ENCODE measurements around the gene RHBDL2. TPM values are rescaled to one million over a fixed set of nuclear protein-coding genes. Genes with fewer than 3 reads are reported as not detected.
A peak's percentile ranks its signal among the peaks of the same experiment; 100 is the strongest.

The RHBDL2 gene
- total and polyA plus RNA-seq, 2 of the 4 experiments (the other 2 are of a cell fraction), result 0.36 to 0.38 TPM

DNA sequence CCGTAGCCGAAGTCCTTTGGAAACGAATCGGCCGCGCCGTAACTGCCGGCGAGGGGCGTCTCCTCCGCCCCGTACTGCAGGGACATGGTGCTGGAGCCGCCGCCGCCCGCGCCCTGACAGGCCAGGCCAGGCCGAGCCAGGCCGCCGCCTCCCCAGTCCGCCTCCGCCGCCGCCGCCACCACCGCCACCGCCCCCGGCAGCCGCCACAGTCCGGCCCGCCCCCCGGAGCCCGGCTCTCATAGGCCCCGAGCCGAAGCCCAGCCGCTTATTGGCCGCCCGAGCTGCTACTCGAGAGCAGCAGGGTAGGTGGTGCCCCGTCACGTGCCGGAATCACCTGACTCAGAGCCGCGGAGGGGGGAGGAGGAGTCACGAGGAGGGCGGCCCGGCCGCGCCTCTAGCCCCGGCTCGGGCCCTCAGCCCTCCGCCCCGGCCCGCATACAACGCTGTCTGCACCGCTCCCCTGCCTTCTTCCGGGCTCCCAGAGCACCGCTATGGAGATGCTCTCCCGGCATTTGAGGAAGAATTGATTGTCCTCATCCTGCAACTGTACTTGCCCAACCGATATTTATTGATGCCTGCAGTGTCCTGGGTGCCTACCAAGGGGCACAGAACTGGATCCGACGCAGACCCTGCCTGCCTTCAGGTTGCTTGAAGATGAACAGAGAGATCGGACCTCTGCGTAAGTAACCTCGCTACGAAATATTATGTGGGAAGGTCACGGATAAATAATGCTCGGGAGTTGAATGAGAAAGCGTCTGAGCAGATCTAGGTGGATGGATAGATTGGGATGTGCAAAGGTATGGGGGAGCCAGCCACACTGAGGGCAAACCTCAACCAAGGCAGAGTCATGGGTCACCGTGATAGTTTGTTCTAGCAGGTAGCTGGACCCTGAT is 81.8 kb downstream of the RHBDL2 start, which contains the start of gene RRAGC:
Gene RRAGC, minus strand, starts transcription at position 212 of the 893 bp plus-strand sequence. Its CDS starts 126 bp downstream, at position 86.
- H3K4me2 ChIP-seq (ENCODE audit: low read depth, low read length), result peak within 1 kb of the TSS; percentile 98
- H3K4ac ChIP-seq (ENCODE audit: low read depth, low read length), result peak within 1 kb of the TSS; percentile 96
- dilution Hi-C loops (cut with HindIII; ENCODE audit: low sequenced_read_pairs, unreplicated experiment) (no loop called here), in situ Hi-C loops (cut with MboI; ENCODE audit: low sequenced_read_pairs) (loop anchor here (5.0 to 25.0 kb wide), 2 partner anchors 227 to 677 kb away; no protein-coding TSS in a partner anchor), intact Hi-C loops (cut with micrococcal nuclease) (loop anchor here (1.0 to 2.0 kb wide), 2 partner anchors 131 to 166 kb away; partner anchors contain the start of genes AKIRIN1 and NDUFS5)
- H2BK20ac ChIP-seq (ENCODE audit: low read depth, low read length), result peak within 1 kb of the TSS; percentile 36; the same call in 1 of the 2 replicates
- no peaks in the 10 kb centered on the region for H3K9me3 ChIP-seq (ENCODE audit: control insufficient read depth, insufficient read depth, low read length)
- H3K56ac ChIP-seq (ENCODE audit: extremely low read depth, insufficient read depth, low read length), result peak within 1 kb of the TSS; percentile 84; the same call in 1 of the 2 replicates
- peak within 1 kb of the TSS; percentile 69 for H2BK5ac ChIP-seq (ENCODE audit: low read depth, low read length, poor library complexity, severe bottlenecking)
- H4K20me1 ChIP-seq (ENCODE audit: insufficient read depth, low read length), result peaks cover 3% of the 10 kb centered on the region; the same call in 1 of the 2 replicates
- H3K23ac ChIP-seq (ENCODE audit: low read depth, low read length), result peak within 1 kb of the TSS; percentile 95
- H3K9ac ChIP-seq (ENCODE audit: low read depth, low read length), result peak within 1 kb of the TSS; percentile 96
- peaks cover 6% of the 10 kb centered on the region for H3K36me3 ChIP-seq (ENCODE audit: control insufficient read depth, insufficient read depth, low read length)
- no TSS peak for BruUV-seq (replicated peaks)
- H2BK120ac ChIP-seq (ENCODE audit: low read depth, low read length), result peak within 1 kb of the TSS; percentile 35
- peak within 1 kb of the TSS; percentile 98 for H3K14ac ChIP-seq (replicated peaks; ENCODE audit: low read depth, low read length)
- peak within 1 kb of the TSS; percentile 57 for H2AK5ac ChIP-seq (ENCODE audit: low read depth, low read length)
- DNase-seq (peak; percentile 97), ATAC-seq (ENCODE audit: low read depth) (peak; percentile 98)
- 0% methylated on average over 5 of the region's 70 CpGs; no CpG with 5 or more reads in 1 of the 2 experiments for WGBS, 2 experiments (ENCODE audit: extremely low coverage in 2 of 2, insufficient read length in 1 of 2)
- peak within 1 kb of the TSS; percentile 75 for H4K91ac ChIP-seq (ENCODE audit: insufficient read depth, low read depth, low read length)
- CTCF ChIA-PET, result interaction anchor here (0.6 to 0.9 kb wide), 2 partner anchors 233 to 753 kb away, joined by 3 read pairs; no protein-coding TSS in a partner anchor
- peak within 1 kb of the TSS; percentile 97 for H2AFZ ChIP-seq (replicated peaks; ENCODE audit: low read length, poor library complexity)
- H2AK9ac ChIP-seq (replicated peaks; ENCODE audit: low read depth, low read length, poor library complexity), result peak within 1 kb of the TSS; percentile 97
- H3K4me1 ChIP-seq (ENCODE audit: control insufficient read depth, insufficient read depth, low read length), result peaks cover 2% of the 10 kb centered on the region; the same call in 1 of the 2 replicates
- H3K4me3 ChIP-seq (ENCODE audit: insufficient read depth, low read depth, low read length), result peak within 1 kb of the TSS; percentile 92
- no peaks in the 10 kb centered on the region; the same call in 1 of the 2 replicates for H3K9me1 ChIP-seq (ENCODE audit: insufficient read depth, low read length)
- peaks cover 33 to 58% of the 10 kb centered on the region in 2 experiments for H3K79me1 ChIP-seq (ENCODE audit: low read depth in 1 of 2, low read length in 2 of 2)
- peak within 1 kb of the TSS; percentile 67 for H3K18ac ChIP-seq (ENCODE audit: low read depth, low read length)
- H4K5ac ChIP-seq (ENCODE audit: low read depth, low read length), result peak within 1 kb of the TSS; percentile 84
- H3K27ac ChIP-seq (ENCODE audit: insufficient read depth, low read length), result peak within 1 kb of the TSS; percentile 80
- peak within 1 kb of the TSS; percentile 91 to 94 for H4K8ac ChIP-seq (ENCODE audit: low read depth in 2 of 2, low read length in 2 of 2)
- H3K27me3 ChIP-seq (ENCODE audit: control insufficient read depth, insufficient read depth, low read length), result no peaks in the 10 kb centered on the region
- H2BK15ac ChIP-seq (ENCODE audit: low read depth, low read length), result peak within 1 kb of the TSS; percentile 63; the same call in 2 of the 3 replicates
- POLR2A ChIA-PET (ENCODE audit: unreplicated experiment), result interaction anchor here (0.6 kb wide), 1 partner anchor 909 kb away, joined by 3 read pairs; no protein-coding TSS in a partner anchor
- TF ChIP-seq RAD21 (IDR thresholded peaks at IDR 0.05; ENCODE audit: low read length) (no peak), NFE2L2 (IDR thresholded peaks at IDR 0.05; ENCODE audit: low read depth, low read length) (0 out of 2 replicates have a peak, but pooled peaks have one; percentile 10), MXI1 (IDR thresholded peaks at IDR 0.05; ENCODE audit: borderline replicate concordance, low read depth, low read length) (peak; percentile 81; the same call in 1 of the 2 replicates), ELK1 (IDR thresholded peaks at IDR 0.05; ENCODE audit: borderline replicate concordance, low read depth, low read length) (no peak), RCOR1 (IDR thresholded peaks at IDR 0.05; ENCODE audit: insufficient replicate concordance, low read length) (no peak), FOS (IDR thresholded peaks at IDR 0.05; ENCODE audit: low read depth, low read length) (peak; percentile 99), MAFK (IDR thresholded peaks at IDR 0.05; ENCODE audit: low read depth, low read length) (no peak), CEBPB (IDR thresholded peaks at IDR 0.05; ENCODE audit: low read depth, low read length) (no peak), CHD1 (IDR thresholded peaks at IDR 0.05; ENCODE audit: low read depth, low read length) (no peak), SMC3 (IDR thresholded peaks at IDR 0.05; ENCODE audit: low read depth, low read length) (no peak), MAZ (IDR thresholded peaks at IDR 0.05; ENCODE audit: borderline replicate concordance, low read depth, low read length) (peak; percentile 96), POLR2A (IDR thresholded peaks at IDR 0.05; ENCODE audit: low read depth, low read length) (peak; percentile 64)
- TF ChIP-seq, protein P1, sequence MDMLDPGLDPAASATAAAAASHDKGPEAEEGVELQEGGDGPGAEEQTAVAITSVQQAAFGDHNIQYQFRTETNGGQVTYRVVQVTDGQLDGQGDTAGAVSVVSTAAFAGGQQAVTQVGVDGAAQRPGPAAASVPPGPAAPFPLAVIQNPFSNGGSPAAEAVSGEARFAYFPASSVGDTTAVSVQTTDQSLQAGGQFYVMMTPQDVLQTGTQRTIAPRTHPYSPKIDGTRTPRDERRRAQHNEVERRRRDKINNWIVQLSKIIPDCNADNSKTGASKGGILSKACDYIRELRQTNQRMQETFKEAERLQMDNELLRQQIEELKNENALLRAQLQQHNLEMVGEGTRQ (IDR thresholded peaks at IDR 0.05; ENCODE audit: low read depth, low read length), result peak; percentile 100

Data from IMR-90 (cell line).